T47D (cell line): ENCODE results near the gene HIBCH.
"Not testable (repeated sequence)": the region's sequence is repeated elsewhere in the genome, so short reads cannot be mapped to it uniquely, and the experiment has no call there.

ENCODE experiments used
- DNase-seq, 2 experiments: peaks; one replicate each; pipeline versions ENCODE4 v3.0.0 to v3.0.0-alpha.2; 2011 to 2012; ENCODE audit warnings: low read depth in 1 of 2, low spot score in 1 of 2
- JUND ChIP-seq: IDR thresholded peaks from 2 replicates; pipeline ENCODE4 v1.6.1; 2012; ENCODE audit warnings: low read depth
- in situ Hi-C: cut with HindIII; loops from 2 replicates; pipeline ENCODE4 v1.10.0; 2016; ENCODE audit warnings: low sequenced_read_pairs, low pct_unique_long_range_greater_than_20kb

Gene HIBCH

GRCh38 chr2:190277234-190278112 is 42.2 kb downstream of the HIBCH start:
- in situ Hi-C loops, result no loop called here
- peak in 1 of 2 experiments; percentile 38 for DNase-seq
- TF ChIP-seq JUND, result no peak

DNA sequence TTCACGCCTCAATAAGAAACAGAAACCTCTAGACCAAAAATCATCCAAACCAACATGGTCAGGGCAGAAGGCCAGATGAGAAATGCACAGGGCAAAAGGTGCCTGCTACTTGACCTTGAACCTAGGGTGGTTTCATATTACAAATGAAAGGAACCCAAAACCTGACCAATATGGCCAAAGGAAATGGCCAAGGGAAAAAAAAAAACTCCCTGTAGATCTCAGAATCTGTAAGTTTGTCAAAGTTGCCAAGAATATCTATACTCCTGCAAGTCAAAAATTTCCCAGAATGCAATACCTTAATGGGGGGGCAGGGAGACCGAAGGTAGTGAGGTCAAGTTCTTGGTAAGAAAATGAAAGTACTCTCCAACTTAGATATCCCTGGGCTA is 47.2 kb downstream of the HIBCH start:
- DNase-seq, result no peak
- in situ Hi-C loops, result no loop called here
- no peak for TF ChIP-seq JUND

DNA sequence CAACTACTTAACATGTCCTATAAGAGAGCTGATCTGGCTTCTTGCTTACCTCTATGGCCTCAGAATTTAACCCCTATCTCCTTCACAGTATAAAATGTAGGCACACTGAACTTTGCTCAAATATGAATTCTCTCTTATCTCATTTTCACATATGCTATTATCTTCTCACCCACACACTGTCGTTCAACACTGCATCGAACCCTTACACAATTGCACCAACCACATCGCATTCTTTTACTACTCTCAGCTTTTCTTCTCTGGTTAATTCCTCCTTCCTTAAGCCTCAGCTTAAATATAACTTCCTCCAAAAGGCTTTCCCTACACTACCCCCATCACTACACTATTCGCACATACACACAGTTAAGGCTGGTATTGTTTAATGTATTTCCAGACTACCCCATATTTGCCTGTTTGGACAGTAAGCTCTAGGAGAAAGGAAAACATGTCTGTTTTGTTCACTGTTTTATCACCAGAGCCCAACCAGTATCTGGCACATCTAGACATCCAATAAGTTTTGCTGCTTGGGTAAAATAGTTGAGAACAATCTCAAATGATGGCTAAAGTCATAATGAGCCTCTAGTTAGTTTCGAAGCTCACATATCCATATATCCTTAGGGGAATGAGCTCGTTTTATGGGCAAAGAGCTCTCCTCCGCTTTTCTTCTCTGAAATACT is 47.7 kb downstream of the HIBCH start:
- DNase-seq, result no peak
- no peak for TF ChIP-seq JUND
- in situ Hi-C loops, result no loop called here

DNA sequence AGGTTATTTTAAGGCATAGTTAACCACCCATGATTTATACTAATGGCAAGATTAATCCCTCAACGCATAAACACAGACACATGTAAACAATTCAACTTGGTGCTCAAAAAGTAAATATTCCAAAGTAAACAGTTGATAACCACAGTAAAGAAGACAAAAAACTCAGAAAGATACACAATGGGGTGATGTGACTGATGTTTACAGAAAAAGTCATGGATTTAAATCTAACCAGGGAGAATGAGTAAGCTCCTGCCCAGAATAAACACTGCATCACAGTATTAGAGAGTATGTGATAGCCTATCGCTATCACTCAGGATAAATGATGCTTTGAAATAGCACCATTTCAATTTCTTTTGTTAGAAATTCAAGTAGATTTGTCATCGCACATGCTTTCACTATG is 49.3 kb downstream of the HIBCH start:
- in situ Hi-C loops, result no loop called here
- DNase-seq, result no peak
- no peak for TF ChIP-seq JUND

DNA sequence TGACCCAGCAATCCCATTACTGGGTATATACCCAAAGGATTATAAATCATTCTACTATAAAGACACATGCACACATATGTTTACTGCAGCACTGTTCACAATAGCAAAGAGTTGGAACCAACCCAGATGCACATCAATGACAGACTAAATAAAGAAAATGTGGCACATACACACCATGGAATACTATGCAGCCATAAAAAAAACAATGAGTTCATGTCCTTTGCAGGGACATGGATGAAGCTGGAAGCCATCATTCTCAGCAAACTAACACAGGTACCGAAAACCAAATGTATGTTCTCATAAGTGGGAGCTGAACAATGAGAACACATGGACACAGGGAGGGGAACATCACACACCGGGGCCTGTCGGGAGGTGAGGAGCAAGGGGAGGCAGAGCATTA is 49.9 kb downstream of the HIBCH start:
- in situ Hi-C loops, DNase-seq: not testable (repeated sequence)

GRCh38 chr2:190267302-190267701 is 52.3 kb downstream of the HIBCH start:
- TF ChIP-seq JUND, result no peak
- no peak for DNase-seq

DNA sequence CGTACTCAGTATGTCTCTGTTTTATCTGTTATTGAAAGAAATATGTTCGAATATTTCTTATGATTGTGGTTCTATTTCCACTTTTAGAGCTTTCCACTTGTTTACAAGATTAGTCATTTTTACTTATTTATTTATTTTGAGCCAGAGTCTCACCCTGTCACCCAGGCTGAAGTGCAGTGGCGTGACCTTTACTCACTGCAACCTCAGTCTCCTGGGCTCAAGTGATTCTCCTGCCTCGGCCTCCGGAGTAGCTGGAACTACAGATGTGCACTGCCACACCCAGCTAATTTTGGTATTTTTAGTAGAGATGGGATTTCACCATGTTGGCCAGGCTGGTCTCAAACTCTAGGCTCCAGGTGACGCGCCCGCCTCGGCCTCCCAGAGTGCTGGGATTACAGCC is 53.3 kb downstream of the HIBCH start:
- DNase-seq, result no peak
- in situ Hi-C loops, result no loop called here
- no peak for TF ChIP-seq JUND

More at GRCh38 chr2:190267302-190267701, 52.3 kb downstream of the HIBCH start:
- in situ Hi-C loops, result no loop called here

- in situ Hi-C loops, result no loop called here
- no peak for TF ChIP-seq JUND
- DNase-seq, result no peak
Measured at GRCh38 chr2:190261851-190262250, 57.8 kb downstream of the HIBCH start.

- TF ChIP-seq JUND, result no peak
- no peak for DNase-seq
- in situ Hi-C loops, result no loop called here
Measured at GRCh38 chr2:190256087-190256486, 63.5 kb downstream of the HIBCH start.

DNA sequence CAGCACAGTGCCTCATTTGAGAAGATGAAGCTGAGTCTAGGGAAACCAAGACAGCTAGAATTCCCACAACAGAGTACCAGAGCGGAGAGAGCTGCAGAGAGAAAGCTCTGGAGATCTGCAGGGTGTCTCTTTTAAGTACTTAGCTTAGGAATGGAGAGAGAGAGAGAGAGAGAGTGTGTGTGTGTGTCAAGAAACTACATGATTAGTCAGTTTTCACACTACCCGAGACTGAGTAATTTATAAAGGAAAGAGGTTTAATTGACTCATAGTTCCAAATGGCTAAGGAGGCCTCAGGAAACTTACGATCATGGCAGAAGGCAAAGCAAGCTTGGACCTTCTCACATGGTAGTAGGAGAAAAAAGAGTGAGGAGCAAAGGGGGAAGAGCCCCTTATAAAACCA is 64.0 kb downstream of the HIBCH start:
- in situ Hi-C loops, result no loop called here
- DNase-seq, result no peak
- TF ChIP-seq JUND, result no peak

- in situ Hi-C loops, result no loop called here
- DNase-seq, result no peak
- TF ChIP-seq JUND, result no peak
Measured at GRCh38 chr2:190254063-190254850, 65.4 kb downstream of the HIBCH start.

DNA sequence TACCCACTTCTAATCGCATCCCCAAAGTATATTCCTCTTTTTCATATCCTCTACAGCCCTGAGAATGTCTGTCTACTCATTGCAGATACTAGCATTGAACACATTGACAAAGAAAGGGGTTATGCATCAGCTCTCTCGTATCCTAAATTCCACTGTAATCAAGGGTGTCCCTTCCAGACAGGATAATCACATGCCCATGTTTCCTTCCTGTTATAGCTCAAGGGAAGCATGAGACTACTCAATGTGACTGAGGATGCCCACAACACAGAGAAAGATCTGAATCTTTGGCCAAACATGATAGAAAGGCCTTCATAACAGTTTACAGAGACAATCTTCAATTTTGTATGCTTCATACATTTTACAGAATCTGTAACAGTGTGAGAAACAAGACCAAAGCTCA is 69.2 kb downstream of the HIBCH start:
- no peak for DNase-seq
- in situ Hi-C loops, result no loop called here
- TF ChIP-seq JUND, result no peak
